RCC 7860 (cell line): Measurements from ENCODE around the gene EHHADH.
"Not testable (repeated sequence)": the region's sequence is repeated elsewhere in the genome, so short reads cannot be mapped to it uniquely, and the experiment has no call there.

ENCODE experiments used
- DNase-seq: peaks from one replicate; pipeline ENCODE4 v3.0.0-alpha.2; 2015; ENCODE audit warnings: low spot score
- FAIRE-seq: peaks from 2 replicates; lab custom pipeline; 2012; peaks lifted over from hg19 to GRCh38; lab: Jason Lieb, UNC

The EHHADH gene

GRCh38 chr3:185253645-185254410 lies at the start of gene EHHADH:
EHHADH (minus strand) TSS chr3:185254049; CDS start chr3:185254022, 27 bp downstream.
- DNase-seq = peak; percentile 58
- FAIRE-seq = peak; percentile 38

- not testable (repeated sequence) for FAIRE-seq, DNase-seq
Measured at GRCh38 chr3:185299918-185300426, 46.1 kb upstream of the EHHADH start.

- FAIRE-seq = no peak
Measured at GRCh38 chr3:185297867-185298266, 44.0 kb upstream of the EHHADH start.

GRCh38 chr3:185292238-185292637 lies 38.4 kb upstream of the EHHADH start:
- FAIRE-seq = no peak
- DNase-seq = no peak

More at GRCh38 chr3:185297867-185298266, 44.0 kb upstream of the EHHADH start:
- DNase-seq = no peak

GRCh38 chr3:185290266-185290665 lies 36.4 kb upstream of the EHHADH start:
- FAIRE-seq (no peak), DNase-seq (no peak)

GRCh38 chr3:185283374-185283935 lies 29.6 kb upstream of the EHHADH start:
- no peak for FAIRE-seq

GRCh38 chr3:185282696-185283373 lies 29.0 kb upstream of the EHHADH start:
- peak; percentile 74 for FAIRE-seq
- DNase-seq = peak; percentile 81

More at GRCh38 chr3:185283374-185283935, 29.6 kb upstream of the EHHADH start:
- DNase-seq = no peak

- DNase-seq (peak; percentile 52), FAIRE-seq (peak; percentile 53)
Measured at GRCh38 chr3:185280572-185281365, 26.9 kb upstream of the EHHADH start.

GRCh38 chr3:185279587-185280138 lies 25.8 kb upstream of the EHHADH start:
- FAIRE-seq (no peak), DNase-seq (no peak)

- DNase-seq (no peak), FAIRE-seq (no peak)
Measured at GRCh38 chr3:185276415-185276814, 22.6 kb upstream of the EHHADH start.

- FAIRE-seq (no peak), DNase-seq (no peak)
Measured at GRCh38 chr3:185272033-185272432, 18.2 kb upstream of the EHHADH start.

GRCh38 chr3:185270956-185271332 lies 17.1 kb upstream of the EHHADH start:
- DNase-seq = no peak
- FAIRE-seq = no peak

- no peak for DNase-seq
- FAIRE-seq = no peak
Measured at GRCh38 chr3:185270262-185270955, 16.6 kb upstream of the EHHADH start.

- DNase-seq = no peak
- FAIRE-seq = no peak
Measured at GRCh38 chr3:185268194-185268962, 14.5 kb upstream of the EHHADH start.

GRCh38 chr3:185267193-185267592 lies 13.3 kb upstream of the EHHADH start:
- no peak for FAIRE-seq
- DNase-seq = no peak

GRCh38 chr3:185264849-185265553 lies 11.2 kb upstream of the EHHADH start:
- no peak for FAIRE-seq
- no peak for DNase-seq

- DNase-seq = no peak
- FAIRE-seq = no peak
Measured at GRCh38 chr3:185263423-185263822, 9.6 kb upstream of the EHHADH start.

- FAIRE-seq = no peak
- no peak for DNase-seq
Measured at GRCh38 chr3:185257334-185257733, 3.5 kb upstream of the EHHADH start.

- FAIRE-seq (no peak), DNase-seq (no peak)
Measured at GRCh38 chr3:185254799-185255198, 950 bp upstream of the EHHADH start.
